ENCODE data around the gene ADNP.
"Not testable (repeated sequence)": the region's sequence is repeated elsewhere in the genome, so short reads cannot be mapped to it uniquely, and the experiment has no call there.

ADNP gene

DNA sequence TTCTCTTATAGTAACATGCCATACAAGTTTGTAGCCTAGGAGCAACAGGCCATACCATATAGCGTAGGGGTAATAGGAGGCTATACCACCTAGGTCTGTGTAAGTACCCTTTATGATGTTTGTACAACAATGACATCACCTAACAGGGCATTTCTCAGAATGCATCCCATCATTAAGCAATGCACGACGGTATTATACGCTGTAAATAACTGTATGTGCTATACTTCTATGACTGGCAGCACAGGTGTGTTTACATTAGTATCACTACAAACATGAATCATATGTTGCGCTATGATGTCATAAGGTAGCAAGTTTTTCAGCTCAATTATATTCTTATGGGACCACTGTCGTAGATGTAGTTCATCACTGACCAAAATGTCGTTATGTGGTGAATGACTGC is 31.0 kb downstream of the ADNP start:
- DNase-seq (ENCODE audit: low read depth), result no peak

- DNase-seq (ENCODE audit: low read depth), result no peak
These were observed 32.8 kb downstream of the ADNP start for GRCh38 chr20:50898475-50898874.

GRCh38 chr20:50895111-50895830 is 36.0 kb downstream of the ADNP start:
- no peak for DNase-seq (ENCODE audit: low read depth)

GRCh38 chr20:50893620-50894019 is 37.6 kb downstream of the ADNP start:
- no peak for DNase-seq (ENCODE audit: low read depth)

DNA sequence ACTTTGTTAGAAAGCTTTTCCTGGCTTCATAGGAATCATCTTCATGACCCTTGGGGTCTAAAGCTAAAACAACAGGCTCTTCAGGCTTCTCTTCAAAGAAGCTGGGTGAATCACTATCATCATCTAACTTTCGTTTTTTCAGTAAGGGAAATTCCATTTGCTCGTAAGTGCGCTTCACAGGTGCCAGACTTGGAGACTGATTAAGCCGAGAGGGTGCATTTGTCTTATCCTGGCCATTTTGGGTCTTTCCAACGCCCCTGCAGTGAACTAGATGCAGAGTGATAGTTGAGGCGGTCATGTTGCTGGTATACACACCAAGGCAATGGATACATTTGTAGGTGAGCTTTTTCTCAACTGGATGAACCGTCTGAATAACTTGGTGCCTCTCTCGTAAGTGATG is 38.8 kb downstream of the ADNP start:
- no peak for DNase-seq (ENCODE audit: low read depth)

GRCh38 chr20:50891138-50891537 is 40.1 kb downstream of the ADNP start:
- no peak for DNase-seq (ENCODE audit: low read depth)

DNA sequence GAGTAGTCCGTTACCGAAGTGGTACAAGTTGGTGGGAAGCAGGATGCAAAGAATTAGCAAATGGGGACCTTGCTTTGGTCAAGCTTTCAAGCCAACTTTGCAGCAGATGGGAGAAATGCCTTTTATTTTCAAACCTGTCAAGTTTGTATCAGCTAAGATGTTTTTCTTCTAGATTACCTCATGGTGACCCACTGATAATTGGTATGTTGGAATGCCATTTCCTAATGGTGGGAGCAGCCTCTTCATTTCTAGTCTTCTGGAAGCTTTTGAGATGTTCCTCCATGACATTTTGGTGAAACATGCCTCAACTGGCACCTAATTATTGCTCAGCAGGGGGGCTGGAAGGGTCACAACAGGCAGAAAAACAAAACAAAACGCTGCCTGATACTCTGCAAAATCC is 43.7 kb downstream of the ADNP start:
- no peak for DNase-seq (ENCODE audit: low read depth)

- DNase-seq (ENCODE audit: low read depth), result no peak
These were observed 45.0 kb downstream of the ADNP start for GRCh38 chr20:50886184-50886790.

- DNase-seq (ENCODE audit: low read depth), result no peak
These were observed 45.5 kb downstream of the ADNP start for GRCh38 chr20:50885781-50886180.

- no peak for DNase-seq (ENCODE audit: low read depth)
These were observed 46.2 kb downstream of the ADNP start for GRCh38 chr20:50885068-50885467.

- no peak for DNase-seq (ENCODE audit: low read depth)
These were observed 47.4 kb downstream of the ADNP start for GRCh38 chr20:50883856-50884255.

DNA sequence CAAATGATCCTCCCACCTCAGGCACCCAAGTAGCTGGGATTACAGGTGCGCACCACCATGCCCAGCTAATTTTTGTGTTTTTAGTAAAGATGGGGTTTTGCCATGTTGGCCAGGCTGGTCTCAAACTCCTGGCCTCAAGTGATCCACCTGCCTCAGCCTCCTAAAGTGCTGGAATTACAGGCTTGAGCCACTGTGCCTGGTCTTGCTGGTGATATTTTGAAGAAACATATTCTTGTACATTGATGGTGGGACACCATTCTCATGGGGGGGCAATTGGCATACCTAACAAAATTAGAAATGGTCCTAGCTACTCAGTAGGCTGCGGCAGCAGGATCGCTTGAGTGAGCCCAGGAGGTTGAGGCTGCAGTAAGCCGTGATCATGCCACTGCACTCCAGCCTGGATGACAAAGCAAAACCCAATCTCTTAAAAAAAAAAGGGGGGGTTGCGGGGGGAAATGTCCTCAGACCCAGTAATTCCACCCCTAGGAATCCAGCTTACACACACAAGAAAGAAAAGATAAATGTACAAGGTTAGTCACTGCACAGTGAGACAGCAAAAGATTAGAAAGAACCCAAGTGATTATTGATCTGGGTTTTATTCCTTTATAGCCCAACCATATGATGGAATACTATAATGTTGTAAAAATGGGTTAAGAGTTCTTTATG is 49.3 kb downstream of the ADNP start:
- DNase-seq (ENCODE audit: low read depth), result not testable (repeated sequence)

- no peak for DNase-seq (ENCODE audit: low read depth)
These were observed 51.3 kb downstream of the ADNP start for GRCh38 chr20:50879649-50880550.

DNA sequence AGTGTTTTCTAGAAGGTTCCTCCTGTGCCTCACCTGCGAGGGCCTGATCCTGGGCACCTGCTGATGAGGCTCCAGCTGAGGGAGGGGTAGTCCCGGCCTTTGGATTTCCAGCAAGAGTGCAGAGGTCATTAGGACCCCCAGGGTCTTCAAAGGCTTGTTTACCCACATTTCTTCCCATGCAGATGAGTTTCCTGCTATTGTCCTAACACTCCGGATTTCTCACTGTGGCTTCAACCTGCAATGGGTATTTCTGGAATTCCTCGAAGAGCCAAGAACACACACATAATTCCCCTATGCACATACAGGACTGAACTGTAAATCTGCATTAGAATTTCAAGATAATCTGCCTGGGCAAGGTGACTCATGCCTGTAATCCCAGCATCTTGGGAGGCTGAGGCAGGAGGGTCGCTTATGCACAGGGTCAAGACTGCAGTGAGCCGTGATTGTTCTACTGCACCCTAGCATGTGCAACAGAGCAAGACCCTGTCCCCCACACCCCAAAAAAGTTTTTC is 53.9 kb downstream of the ADNP start:
- no peak for DNase-seq (ENCODE audit: low read depth)

GRCh38 chr20:50876816-50877215 is 54.4 kb downstream of the ADNP start:
- DNase-seq (ENCODE audit: low read depth), result no peak

DNA sequence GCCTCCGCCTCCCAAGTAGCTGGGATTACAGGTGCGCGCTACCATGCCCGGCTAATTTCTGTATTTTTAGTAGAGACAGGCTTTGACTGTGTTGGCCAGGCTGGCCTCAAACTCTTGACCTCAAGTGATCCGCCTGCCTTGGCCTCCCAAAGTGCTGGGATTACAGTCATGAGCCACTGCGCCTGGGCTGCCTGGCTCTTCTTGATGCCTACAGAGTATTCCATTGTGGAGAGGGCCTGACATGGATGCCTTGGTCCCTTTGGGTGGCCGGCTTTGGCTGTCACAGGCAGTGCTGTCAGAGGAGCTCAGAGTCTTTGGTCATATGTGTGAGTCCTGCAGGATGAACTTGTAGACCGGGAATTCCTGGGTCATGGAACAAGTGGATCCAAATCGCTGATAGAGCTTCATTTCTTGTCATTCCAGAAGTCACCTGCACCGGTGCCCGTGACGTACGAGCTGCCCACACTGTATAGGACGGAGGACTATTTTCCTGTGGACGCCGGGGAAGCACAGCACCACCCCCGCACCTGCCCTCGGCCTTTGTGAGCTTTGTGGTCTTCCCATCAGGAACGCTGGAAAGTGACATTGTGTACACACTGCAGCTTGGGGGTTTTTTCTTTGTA is 55.1 kb downstream of the ADNP start:
- no peak for DNase-seq (ENCODE audit: low read depth)

GRCh38 chr20:50874758-50875665 is 56.2 kb downstream of the ADNP start:
- DNase-seq (ENCODE audit: low read depth), result no peak

DNA sequence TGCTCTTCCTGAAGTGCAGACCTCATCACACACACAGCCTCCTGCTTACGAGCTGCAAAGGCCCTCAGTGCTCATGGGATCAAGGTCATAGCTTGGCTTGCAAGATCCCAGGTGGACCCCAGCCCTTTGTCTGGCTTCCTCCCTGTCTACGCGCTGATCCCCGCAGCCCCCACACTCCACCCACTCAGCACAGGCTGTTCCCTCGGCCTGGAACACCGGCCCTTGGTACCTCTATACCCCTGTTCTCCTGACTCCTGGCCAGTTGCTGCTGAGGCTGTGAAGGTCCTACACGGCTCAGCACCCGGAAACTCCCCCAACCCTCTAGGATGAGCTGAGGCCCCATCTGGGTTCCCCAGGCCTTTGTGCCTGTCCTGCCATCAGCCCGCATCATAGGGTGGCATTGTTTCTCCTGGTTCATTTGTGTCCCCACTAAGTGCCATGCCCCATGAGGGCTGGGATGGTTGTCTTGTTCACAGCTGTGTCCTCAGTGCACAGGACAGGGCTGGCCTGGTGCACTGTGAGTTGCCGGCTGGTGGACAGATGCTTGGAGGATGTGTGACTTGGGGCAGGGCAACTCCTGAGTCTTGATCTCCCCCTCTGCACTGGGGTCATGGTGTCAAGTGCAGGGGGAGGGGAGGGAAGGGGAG is 57.0 kb downstream of the ADNP start:
- DNase-seq (ENCODE audit: low read depth), result no peak

DNA sequence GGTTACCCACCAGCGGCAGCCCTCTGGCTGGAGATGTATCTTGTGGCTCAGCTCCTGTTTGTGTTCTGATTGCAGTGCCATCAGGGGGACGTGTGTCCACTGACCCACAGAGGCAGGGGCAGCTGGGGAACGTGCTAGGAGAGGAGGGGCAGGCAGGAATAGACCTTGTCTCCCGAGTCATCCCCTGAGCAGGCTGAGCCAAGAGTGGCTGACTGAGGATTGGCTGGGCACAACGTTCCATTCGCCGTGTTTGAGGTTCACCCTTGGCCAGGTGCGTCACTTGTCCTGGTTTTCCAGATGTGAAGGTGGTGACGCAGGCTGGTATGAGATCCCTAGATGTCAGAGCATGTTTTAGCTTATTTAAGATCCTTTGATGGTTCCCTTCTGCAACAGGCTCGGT is 57.7 kb downstream of the ADNP start:
- DNase-seq (ENCODE audit: low read depth), result no peak
